HG03442 (cell line): ENCODE results near the gene F10.

Experiments used
- ATAC-seq: cut with Tn5 transposase; IDR thresholded peaks from one replicate; pipeline ENCODE4 v1.9.1; 2021; ENCODE audit warnings: mild to moderate bottlenecking, moderate library complexity; ENCODE audit not compliant: unreplicated experiment

F10 gene

GRCh38 chr13:113166681-113167080 lies 44.1 kb downstream of the F10 start:
- ATAC-seq, result no peak

- ATAC-seq, result no peak
These were observed 44.6 kb downstream of the F10 start for GRCh38 chr13:113167155-113167554.

- ATAC-seq, result no peak
These were observed 45.0 kb downstream of the F10 start for GRCh38 chr13:113167575-113167974.

GRCh38 chr13:113168211-113168610 lies 45.6 kb downstream of the F10 start:
- no peak for ATAC-seq

GRCh38 chr13:113169277-113170272 lies 47.0 kb downstream of the F10 start:
- no peak for ATAC-seq

GRCh38 chr13:113170511-113170910 lies 47.9 kb downstream of the F10 start:
- no peak for ATAC-seq

- no peak for ATAC-seq
These were observed 48.9 kb downstream of the F10 start for GRCh38 chr13:113171250-113172125.

- ATAC-seq, result no peak
These were observed 49.9 kb downstream of the F10 start for GRCh38 chr13:113172419-113172926.

GRCh38 chr13:113176280-113176679 lies 53.7 kb downstream of the F10 start:
- ATAC-seq, result no peak

- no peak for ATAC-seq
These were observed 54.2 kb downstream of the F10 start for GRCh38 chr13:113176822-113177221.

GRCh38 chr13:113178070-113178895 lies 55.7 kb downstream of the F10 start:
- no peak for ATAC-seq

- ATAC-seq, result no peak
These were observed 56.2 kb downstream of the F10 start for GRCh38 chr13:113178896-113179167.

- no peak for ATAC-seq
These were observed 57.0 kb downstream of the F10 start for GRCh38 chr13:113179374-113180230.

- no peak for ATAC-seq
These were observed 59.4 kb downstream of the F10 start for GRCh38 chr13:113182046-113182445.

GRCh38 chr13:113183450-113184129 lies 61.0 kb downstream of the F10 start:
- ATAC-seq, result no peak

- ATAC-seq, result no peak
These were observed 62.2 kb downstream of the F10 start for GRCh38 chr13:113184568-113185440.

GRCh38 chr13:113186061-113186900 lies 63.7 kb downstream of the F10 start:
- peak; percentile 89 for ATAC-seq
